ENCODE data around the gene TMEM54.

DNA sequence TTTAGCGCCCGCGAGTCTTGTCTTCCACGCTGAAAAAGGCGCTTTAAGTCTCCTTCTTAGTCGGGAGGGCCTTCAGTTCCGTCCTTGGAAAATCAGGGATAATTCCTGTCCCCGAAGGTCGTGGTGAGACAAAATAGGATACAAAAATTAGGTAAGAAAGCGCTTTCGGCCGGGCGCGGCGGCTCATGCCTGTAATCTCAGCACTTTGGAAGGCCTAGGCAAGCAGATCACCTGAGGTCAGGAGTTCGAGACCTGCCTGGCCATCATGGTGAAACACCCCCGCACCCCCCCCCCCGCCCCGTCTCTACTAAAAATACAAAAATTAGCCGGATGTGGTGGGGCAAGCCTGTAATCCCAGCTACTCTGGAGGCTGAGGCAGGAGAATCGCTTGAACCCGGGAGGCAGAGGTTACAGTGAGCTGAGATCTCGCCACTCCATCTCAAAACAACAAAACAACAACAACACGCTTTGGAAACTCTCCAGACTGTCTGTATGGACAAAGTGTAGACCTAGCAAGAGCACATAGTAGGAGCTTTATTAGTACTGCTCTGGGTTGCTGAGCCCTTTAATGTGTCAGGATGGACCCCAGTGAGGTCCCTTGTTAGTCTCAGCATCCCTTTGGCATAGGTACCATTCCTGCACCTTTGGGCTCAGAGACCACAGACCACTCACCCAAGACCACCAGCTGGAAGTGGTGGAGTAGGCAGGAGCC, 790 bp upstream of the TMEM54 start:
- TF ChIP-seq, protein P1, sequence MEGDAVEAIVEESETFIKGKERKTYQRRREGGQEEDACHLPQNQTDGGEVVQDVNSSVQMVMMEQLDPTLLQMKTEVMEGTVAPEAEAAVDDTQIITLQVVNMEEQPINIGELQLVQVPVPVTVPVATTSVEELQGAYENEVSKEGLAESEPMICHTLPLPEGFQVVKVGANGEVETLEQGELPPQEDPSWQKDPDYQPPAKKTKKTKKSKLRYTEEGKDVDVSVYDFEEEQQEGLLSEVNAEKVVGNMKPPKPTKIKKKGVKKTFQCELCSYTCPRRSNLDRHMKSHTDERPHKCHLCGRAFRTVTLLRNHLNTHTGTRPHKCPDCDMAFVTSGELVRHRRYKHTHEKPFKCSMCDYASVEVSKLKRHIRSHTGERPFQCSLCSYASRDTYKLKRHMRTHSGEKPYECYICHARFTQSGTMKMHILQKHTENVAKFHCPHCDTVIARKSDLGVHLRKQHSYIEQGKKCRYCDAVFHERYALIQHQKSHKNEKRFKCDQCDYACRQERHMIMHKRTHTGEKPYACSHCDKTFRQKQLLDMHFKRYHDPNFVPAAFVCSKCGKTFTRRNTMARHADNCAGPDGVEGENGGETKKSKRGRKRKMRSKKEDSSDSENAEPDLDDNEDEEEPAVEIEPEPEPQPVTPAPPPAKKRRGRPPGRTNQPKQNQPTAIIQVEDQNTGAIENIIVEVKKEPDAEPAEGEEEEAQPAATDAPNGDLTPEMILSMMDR (IDR thresholded peaks at IDR 0.05; ENCODE audit: insufficient read depth, low read depth, low read length), result no peak
- no peak for TF ChIP-seq EZH2 (IDR thresholded peaks at IDR 0.05; ENCODE audit: insufficient read depth, low read length)
